Measurements from ENCODE around the gene IL17D. TPM values are rescaled to one million over a fixed set of nuclear protein-coding genes. Genes with fewer than 3 reads are reported as not detected.
"Not testable (repeated sequence)": the region's sequence is repeated elsewhere in the genome, so short reads cannot be mapped to it uniquely, and the experiment has no call there.

Gene IL17D
- total RNA-seq, 1 donor, result 2.2 TPM

DNA sequence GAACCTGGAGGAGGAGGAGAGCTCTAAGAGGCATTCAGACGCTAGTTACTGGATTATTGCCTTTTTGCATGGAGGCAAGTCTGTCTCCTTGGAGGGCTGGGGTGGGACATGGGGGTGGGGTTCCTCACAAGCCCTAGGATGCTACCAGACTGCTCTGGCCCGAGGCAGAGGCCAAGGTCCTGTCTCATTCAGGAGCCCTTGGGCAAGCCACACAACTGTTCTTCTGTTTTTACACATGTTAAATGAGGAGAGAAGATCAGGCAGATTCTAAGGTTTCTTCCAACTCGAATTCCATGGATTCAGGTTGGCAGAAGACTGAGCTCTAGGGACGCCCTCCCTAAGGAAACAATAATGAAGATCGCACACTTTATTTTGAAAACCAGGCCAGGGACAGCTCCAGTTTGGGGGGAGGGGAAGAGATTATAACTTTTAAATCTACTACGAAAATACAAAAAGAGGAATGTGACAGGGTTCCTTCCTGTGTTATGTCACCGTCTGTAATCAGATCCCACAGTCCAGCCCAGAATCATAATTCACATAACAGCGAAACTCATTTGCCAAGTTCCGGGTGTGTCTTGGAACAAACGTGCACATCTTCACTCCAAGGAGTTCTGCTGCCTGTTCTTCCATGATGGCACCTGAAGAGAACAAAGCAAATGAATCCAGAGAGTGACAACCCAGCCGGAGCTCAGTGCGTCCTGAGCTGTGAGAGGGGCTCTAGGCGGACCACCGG is 25.2 kb downstream of the IL17D start:
- TF ChIP-seq, protein P1, sequence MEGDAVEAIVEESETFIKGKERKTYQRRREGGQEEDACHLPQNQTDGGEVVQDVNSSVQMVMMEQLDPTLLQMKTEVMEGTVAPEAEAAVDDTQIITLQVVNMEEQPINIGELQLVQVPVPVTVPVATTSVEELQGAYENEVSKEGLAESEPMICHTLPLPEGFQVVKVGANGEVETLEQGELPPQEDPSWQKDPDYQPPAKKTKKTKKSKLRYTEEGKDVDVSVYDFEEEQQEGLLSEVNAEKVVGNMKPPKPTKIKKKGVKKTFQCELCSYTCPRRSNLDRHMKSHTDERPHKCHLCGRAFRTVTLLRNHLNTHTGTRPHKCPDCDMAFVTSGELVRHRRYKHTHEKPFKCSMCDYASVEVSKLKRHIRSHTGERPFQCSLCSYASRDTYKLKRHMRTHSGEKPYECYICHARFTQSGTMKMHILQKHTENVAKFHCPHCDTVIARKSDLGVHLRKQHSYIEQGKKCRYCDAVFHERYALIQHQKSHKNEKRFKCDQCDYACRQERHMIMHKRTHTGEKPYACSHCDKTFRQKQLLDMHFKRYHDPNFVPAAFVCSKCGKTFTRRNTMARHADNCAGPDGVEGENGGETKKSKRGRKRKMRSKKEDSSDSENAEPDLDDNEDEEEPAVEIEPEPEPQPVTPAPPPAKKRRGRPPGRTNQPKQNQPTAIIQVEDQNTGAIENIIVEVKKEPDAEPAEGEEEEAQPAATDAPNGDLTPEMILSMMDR (IDR thresholded peaks at IDR 0.05; ENCODE audit: extremely low read depth, low read depth, low read length), result no peak
- Histone ChIP-seq H3K4me1 (ENCODE audit: insufficient read depth, low read length) (no peaks in the 10 kb centered on the region), H3K27ac (ENCODE audit: low read depth, low read length) (no peak overlapping the region), H2AFZ (ENCODE audit: low read length) (no peak overlapping the region), H3K4me3 (ENCODE audit: insufficient read depth, low read length) (no peak overlapping the region), H3K79me2 (ENCODE audit: insufficient read depth, low read length) (no peaks in the 10 kb centered on the region), H3K27me3 (ENCODE audit: insufficient read depth, low read length) (no peaks in the 10 kb centered on the region), H3K36me3 (ENCODE audit: insufficient read depth, low read length) (peaks cover 4% of the 10 kb centered on the region), H3K9me3 (ENCODE audit: low read depth, low read length) (no peaks in the 10 kb centered on the region), H4K20me1 (ENCODE audit: insufficient read depth, low read length) (no peaks in the 10 kb centered on the region), H3K4me2 (ENCODE audit: insufficient read depth, low read length) (no peak overlapping the region)
- DNase-seq (ENCODE audit: insufficient read length, low spot score, missing footprints), result no peak

DNA sequence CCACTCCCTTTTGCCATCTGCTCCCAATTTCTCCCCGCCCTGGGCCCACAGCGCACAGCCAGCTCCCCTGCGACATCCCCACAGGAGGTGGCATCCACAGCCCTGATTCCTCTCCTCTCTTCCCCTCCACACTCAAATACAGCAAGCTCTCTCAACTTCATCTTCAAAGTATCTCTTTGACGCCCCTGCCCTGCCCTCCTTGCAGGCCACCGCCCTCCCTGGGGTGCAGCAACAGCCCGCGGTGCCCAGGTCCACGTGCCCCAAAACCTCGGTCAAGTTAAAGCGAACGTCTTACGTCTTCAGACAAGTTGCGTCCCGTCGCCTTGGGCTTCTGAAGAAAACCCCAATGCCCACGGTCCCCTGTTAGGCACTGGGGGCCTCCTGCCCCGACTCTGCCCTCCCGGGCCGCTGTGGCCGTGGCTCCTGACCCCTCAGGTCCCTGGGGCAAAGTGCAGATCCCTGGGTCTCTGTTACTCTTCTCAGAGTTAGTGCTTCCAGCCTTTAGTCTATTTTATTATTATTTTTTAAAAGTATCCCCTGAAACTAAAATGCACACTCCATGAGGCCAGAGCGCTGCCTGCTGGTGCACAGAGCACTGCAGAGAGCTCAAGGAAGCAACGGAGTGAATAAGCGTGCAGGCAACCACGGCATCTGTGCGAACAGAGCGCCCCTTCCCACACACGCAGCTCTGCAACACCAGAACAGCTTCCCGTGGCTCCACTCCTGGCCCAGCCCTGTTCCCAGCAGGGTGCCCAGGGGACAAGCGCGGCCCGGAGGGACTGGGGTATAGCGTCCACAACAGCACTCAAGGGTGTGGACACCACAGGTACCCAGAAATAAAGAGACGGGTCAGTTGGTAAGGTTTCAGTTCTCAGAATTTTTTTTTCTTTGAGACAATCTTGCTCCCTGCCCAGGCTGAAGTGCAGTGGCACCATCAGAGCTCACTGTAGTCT is 26.4 kb downstream of the IL17D start:
- peaks cover 4% of the 10 kb centered on the region for H3K36me3 ChIP-seq (ENCODE audit: insufficient read depth, low read length)
- TF ChIP-seq, protein P1 (IDR thresholded peaks at IDR 0.05; ENCODE audit: extremely low read depth, low read depth, low read length), result no peak
- no peaks in the 10 kb centered on the region for H3K9me3 ChIP-seq (ENCODE audit: low read depth, low read length)
- no peaks in the 10 kb centered on the region for H3K4me1 ChIP-seq (ENCODE audit: insufficient read depth, low read length)
- H4K20me1 ChIP-seq (ENCODE audit: insufficient read depth, low read length), result no peaks in the 10 kb centered on the region
- DNase-seq (ENCODE audit: insufficient read length, low spot score, missing footprints), result no peak
- H2AFZ ChIP-seq (ENCODE audit: low read length), result no peak overlapping the region
- H3K27ac ChIP-seq (ENCODE audit: low read depth, low read length), result no peak overlapping the region
- H3K27me3 ChIP-seq (ENCODE audit: insufficient read depth, low read length), result no peaks in the 10 kb centered on the region
- H3K4me2 ChIP-seq (ENCODE audit: insufficient read depth, low read length), result no peak overlapping the region
- H3K79me2 ChIP-seq (ENCODE audit: insufficient read depth, low read length), result no peaks in the 10 kb centered on the region
- no peak overlapping the region for H3K4me3 ChIP-seq (ENCODE audit: insufficient read depth, low read length)

DNA sequence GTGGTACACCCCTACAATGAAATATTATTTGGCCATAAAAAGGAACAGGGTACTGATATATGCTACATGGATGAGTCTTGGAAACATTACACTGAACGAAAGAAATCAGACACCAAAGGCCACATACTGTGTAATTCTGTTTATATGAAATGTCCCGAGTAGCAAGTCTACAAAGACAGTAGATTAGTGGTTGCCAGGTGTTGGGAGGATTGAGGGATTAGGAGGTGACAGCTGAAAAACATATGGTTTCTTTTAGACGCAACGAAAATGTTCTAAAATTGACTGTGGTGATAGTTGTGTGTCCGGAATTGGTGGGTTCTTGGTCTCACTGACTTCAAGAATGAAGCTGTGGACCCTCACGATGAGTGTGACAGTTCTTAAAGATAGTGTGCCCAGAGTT is 35.1 kb downstream of the IL17D start:
- TF ChIP-seq, protein P1 (IDR thresholded peaks at IDR 0.05; ENCODE audit: extremely low read depth, low read depth, low read length), result no peak
- no peaks in the 10 kb centered on the region for H4K20me1 ChIP-seq (ENCODE audit: insufficient read depth, low read length)

DNA sequence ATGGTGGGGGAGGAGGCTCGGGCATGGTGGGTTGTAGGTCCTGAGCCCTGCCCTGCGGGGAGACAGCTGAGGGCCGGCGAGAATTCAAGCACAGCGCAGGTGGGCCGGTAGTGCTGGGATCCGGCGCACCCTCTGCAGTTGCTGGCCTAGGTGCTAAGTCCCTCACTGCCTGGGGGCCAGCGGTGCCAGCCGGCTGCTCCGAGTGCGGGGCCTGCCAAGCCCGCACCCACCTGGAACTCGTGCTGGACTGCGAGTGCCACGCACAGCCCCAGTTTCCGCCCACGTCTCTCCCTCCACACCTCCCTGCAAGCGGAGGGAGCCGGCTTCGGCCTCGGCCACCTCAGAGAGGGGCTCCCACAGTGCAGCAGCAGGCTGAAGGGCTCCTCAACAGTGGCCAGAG is 36.5 kb downstream of the IL17D start:
- TF ChIP-seq, protein P1 (IDR thresholded peaks at IDR 0.05; ENCODE audit: extremely low read depth, low read depth, low read length), result no peak
- H3K36me3 ChIP-seq (ENCODE audit: insufficient read depth, low read length), result no peaks in the 10 kb centered on the region
- no peaks in the 10 kb centered on the region for H4K20me1 ChIP-seq (ENCODE audit: insufficient read depth, low read length)
- H3K4me3 ChIP-seq (ENCODE audit: insufficient read depth, low read length), result no peak overlapping the region
- no peak overlapping the region for H2AFZ ChIP-seq (ENCODE audit: low read length)
- H3K4me1 ChIP-seq (ENCODE audit: insufficient read depth, low read length), result no peaks in the 10 kb centered on the region
- H3K27ac ChIP-seq (ENCODE audit: low read depth, low read length), result no peak overlapping the region
- no peak for DNase-seq (ENCODE audit: insufficient read length, low spot score, missing footprints)
- no peaks in the 10 kb centered on the region for H3K79me2 ChIP-seq (ENCODE audit: insufficient read depth, low read length)
- H3K27me3 ChIP-seq (ENCODE audit: insufficient read depth, low read length), result no peaks in the 10 kb centered on the region
- H3K4me2 ChIP-seq (ENCODE audit: insufficient read depth, low read length), result no peak overlapping the region
- H3K9me3 ChIP-seq (ENCODE audit: low read depth, low read length), result no peaks in the 10 kb centered on the region

More for the DNA sequence above, 35.1 kb downstream of the IL17D start:
- no peak overlapping the region for H3K27ac ChIP-seq (ENCODE audit: low read depth, low read length)
- no peaks in the 10 kb centered on the region for H3K9me3 ChIP-seq (ENCODE audit: low read depth, low read length)
- H3K4me3 ChIP-seq (ENCODE audit: insufficient read depth, low read length), result no peak overlapping the region
- H3K79me2 ChIP-seq (ENCODE audit: insufficient read depth, low read length), result no peaks in the 10 kb centered on the region
- no peak overlapping the region for H3K4me2 ChIP-seq (ENCODE audit: insufficient read depth, low read length)
- H3K27me3 ChIP-seq (ENCODE audit: insufficient read depth, low read length), result no peaks in the 10 kb centered on the region
- DNase-seq (ENCODE audit: insufficient read length, low spot score, missing footprints), result no peak
- no peaks in the 10 kb centered on the region for H3K36me3 ChIP-seq (ENCODE audit: insufficient read depth, low read length)
- no peaks in the 10 kb centered on the region for H3K4me1 ChIP-seq (ENCODE audit: insufficient read depth, low read length)
- H2AFZ ChIP-seq (ENCODE audit: low read length), result no peak overlapping the region

DNA sequence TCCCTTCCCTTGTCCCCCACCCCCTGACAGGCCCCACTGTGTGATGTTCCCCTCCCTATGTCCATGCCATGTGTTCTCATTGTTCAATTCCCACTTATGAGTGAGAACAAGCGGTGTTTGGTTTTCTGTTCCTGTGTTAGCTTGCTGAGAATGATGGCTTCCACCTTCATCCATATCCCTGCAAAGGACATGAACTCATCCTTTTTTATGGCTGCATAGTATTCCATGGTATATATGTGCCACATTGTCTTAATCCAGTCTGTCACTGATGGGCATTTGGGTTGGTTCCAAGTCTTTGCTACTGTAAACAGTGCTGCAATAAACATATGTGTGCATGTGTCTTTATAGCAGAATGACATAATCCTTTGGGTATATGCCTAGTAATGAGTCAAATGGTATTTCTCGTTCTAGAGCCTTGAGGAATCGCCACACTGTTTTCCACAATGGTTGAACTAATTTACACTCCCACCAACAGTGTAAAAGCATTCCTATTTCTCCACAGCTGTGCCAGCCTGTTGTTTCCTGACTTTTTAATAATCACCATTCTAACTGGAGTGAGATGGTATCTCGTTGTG is 40.4 kb downstream of the IL17D start:
- H3K9me3 ChIP-seq (ENCODE audit: low read depth, low read length); H3K27me3 ChIP-seq (ENCODE audit: insufficient read depth, low read length); H3K79me2 ChIP-seq (ENCODE audit: insufficient read depth, low read length); H3K4me2 ChIP-seq (ENCODE audit: insufficient read depth, low read length); H2AFZ ChIP-seq (ENCODE audit: low read length); H3K4me1 ChIP-seq (ENCODE audit: insufficient read depth, low read length); DNase-seq (ENCODE audit: insufficient read length, low spot score, missing footprints); H4K20me1 ChIP-seq (ENCODE audit: insufficient read depth, low read length); H3K4me3 ChIP-seq (ENCODE audit: insufficient read depth, low read length); H3K27ac ChIP-seq (ENCODE audit: low read depth, low read length); H3K36me3 ChIP-seq (ENCODE audit: insufficient read depth, low read length): not testable (repeated sequence)

Data from osteoblast (primary cell).